Right ventricle myocardium superior (tissue), 1 donor: Measurements from ENCODE around the gene NEU3. TPM values are rescaled to one million over a fixed set of nuclear protein-coding genes. Genes with fewer than 3 reads are reported as not detected.
A peak's percentile ranks its signal among the peaks of the same experiment; 100 is the strongest.
"Not testable (repeated sequence)": the region's sequence is repeated elsewhere in the genome, so short reads cannot be mapped to it uniquely, and the experiment has no call there.

Experiments
- ATAC-seq: fragments of 200-7000 bp; cut with Tn5 transposase; one replicate; pipeline ENCODE4 v1.9.1; 2020; ENCODE audit warnings: mild to moderate bottlenecking; ENCODE audit not compliant: poor library complexity
- DNase-seq: peaks from one replicate; pipeline ENCODE4 v3.0.0-alpha.2; 2020
- intact Hi-C: fragments of 100-400 bp; cut with DNase I; formaldehyde crosslinking; loops from one replicate; pipeline ENCODE4 v1.11.2; 2022
- long read RNA-seq: library from polyadenylated mRNA; unstranded; transcript quantifications from one replicate; pipeline ENCODE4 v2.0.0, GENCODE V29; 2021
- total RNA-seq: library from RNA; stranded (reverse); fragmentation: NEBNext Ultra II Directional; extraction: Animal tissue kit (Norgen Biotek cat#: 25700); gene quantifications from one replicate; pipeline ENCODE4 v1.2.1, GENCODE V29; 2021
- donor health status: DM: no; HTN: yes; CAD: no; lungs with severe emphysema.

The NEU3 gene, protein sequence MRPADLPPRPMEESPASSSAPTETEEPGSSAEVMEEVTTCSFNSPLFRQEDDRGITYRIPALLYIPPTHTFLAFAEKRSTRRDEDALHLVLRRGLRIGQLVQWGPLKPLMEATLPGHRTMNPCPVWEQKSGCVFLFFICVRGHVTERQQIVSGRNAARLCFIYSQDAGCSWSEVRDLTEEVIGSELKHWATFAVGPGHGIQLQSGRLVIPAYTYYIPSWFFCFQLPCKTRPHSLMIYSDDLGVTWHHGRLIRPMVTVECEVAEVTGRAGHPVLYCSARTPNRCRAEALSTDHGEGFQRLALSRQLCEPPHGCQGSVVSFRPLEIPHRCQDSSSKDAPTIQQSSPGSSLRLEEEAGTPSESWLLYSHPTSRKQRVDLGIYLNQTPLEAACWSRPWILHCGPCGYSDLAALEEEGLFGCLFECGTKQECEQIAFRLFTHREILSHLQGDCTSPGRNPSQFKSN
- 3.5 TPM for total RNA-seq
- long read RNA-seq, partial matches to known transcripts = 0 of 1 reads
- long read RNA-seq, other reads (novel, unspliced or antisense) = 1 of 1 reads

DNA sequence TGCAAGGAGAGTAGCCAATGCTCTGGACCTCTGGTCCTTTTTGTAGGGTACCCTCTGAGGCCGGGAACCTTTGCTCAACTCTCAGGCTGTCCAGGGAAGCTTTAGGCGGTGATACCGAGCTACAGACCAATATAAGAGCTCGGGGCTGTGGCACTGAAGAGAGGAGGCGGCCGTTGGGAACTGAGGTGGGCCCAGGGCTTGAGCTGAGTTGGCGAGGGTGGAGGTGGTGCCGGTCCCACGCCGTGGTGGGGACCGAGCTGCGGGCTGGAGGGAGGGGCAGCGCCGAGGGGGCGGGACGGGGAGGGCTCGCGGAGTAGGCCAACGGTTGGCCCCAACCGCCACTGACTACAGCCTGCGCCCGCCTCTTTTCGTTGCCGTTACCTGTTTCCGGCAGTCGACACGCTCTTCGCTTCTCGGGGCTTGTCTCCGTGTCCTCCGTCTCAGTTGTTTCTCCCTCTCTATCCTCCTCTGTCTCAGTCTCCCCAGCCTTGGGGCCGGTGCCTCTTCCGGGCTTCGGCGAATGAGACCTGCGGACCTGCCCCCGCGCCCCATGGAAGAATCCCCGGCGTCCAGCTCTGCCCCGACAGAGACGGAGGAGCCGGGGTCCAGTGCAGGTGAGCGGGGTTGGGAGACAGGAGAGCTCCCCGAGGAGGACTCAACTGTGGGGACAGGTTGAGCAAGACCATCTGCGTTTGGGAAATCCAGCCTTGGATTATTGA, at the start of gene NEU3:
Gene NEU3, plus strand, starts transcription at position 393 of the 719 bp plus-strand sequence. Its CDS starts 128 bp downstream, at position 521.
- DNase-seq (peak; percentile 86), ATAC-seq (peak; percentile 97)
- intact Hi-C loops = no loop called here

DNA sequence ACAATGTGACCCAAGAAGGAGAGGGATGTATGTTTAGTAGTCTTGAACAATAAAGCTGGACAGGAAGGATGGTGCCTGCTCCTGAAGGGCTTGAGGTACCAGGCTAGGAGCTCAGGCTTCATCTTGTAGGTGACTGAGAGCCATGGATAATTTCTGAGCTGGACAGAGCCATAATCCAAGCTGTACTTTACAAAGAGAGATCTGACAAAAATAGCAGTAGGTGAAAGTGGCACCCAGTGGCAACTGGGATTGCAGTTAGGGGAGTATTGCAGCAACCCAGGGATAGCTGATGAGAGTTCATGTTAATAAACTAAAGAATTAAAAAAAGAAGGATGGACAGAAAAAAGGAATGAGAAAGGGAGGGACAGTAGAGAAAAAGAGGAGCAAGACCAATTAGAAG, 47.2 kb upstream of the NEU3 start:
- ATAC-seq = peak; percentile 61
- intact Hi-C loops = no loop called here
- DNase-seq = no peak

DNA sequence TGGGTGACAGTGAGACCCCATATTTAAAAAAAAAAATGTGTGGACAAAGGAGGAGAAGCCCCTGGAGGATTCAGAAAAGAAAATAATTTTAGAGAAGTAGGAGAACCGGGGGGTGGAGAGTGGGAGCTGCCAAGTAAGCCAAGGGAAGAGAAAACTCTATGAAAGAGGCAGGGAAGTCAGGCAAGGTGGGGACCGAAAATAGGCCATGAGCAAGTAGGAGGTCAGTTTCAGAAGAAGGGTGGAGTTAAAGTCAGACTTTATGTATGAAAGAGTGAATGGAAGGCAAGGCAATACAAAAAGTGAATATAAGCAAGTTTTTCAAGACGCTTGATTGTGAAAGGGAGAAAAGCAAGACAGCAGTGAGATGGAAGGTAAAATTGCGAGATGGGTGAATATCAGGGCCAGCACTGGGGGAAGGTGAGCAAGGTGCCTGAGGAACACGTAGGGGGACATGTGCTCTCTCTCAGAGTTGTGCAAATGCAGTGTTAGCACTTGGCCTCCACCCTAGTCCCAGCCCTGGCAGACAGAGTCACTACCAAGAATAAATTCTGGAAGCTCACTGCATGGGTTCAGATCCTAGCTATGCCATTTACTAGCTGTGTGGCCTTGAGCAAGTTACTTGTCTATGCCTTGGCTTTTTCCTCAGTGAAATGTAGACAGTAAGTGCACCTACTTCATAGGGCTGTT, 46.5 kb upstream of the NEU3 start:
- intact Hi-C loops = no loop called here
- DNase-seq (no peak), ATAC-seq (no peak)

DNA sequence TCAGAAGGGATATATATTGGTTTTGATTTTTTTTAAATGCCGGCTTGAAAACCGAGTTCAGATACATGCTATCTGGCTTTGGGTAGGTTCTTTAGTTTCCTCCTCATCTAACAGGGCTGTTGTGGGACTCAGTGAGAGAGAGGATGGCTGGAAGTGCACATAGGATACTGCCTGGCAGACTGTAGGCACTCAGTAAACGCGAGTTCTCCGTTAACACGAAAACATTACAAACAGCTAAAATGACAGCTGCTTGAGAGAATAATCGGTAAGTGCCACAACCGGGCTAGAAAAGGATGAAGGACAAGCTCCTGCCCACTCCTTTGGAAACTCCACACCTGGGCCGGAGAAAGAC, 40.2 kb upstream of the NEU3 start:
- intact Hi-C loops = no loop called here
- no peak for DNase-seq
- ATAC-seq = peak; percentile 24

DNA sequence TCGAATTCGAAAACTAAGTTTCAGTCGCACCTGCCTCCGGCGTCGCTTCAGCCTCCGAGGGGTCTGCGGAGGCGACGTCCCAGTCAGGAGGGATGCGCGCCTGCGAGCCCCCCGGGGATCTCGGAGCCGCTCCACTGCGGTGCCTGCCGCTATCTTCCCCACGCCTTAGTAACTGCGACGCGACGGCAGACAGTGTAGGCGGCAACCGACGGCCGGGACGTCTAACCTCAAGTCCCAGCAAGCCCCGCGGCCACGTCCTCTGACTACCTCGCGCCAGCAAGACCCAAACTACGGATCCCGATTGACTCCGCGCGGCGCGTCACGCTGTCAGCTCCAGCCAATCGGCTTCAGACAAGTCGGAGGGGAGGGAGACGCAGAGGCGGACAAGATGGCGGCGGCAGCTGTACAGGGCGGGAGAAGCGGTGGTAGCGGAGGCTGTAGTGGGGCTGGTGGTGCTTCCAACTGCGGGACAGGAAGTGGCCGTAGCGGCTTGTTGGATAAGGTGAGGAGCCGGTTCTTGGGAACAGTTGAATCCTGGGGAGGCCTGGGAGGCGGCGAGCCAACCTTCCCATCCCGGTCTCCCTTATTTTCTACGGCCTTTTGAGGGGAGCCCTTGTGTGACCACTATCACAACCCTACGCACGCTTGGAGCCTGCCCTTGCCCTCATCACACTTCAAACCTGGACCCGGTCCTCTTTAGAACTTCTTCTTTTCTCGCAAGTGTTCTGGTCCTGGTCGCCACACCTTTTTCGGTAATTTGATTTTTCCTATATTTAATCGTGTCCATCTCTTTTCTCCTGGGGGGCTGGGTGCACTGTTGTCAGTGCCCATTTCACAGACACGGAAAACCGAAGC, 39.6 kb upstream of the NEU3 start, which contains the start of the genes SPCS2 and XRRA1:
Gene SPCS2, plus strand, starts transcription at position 369 of the 855 bp plus-strand sequence. Its CDS starts 20 bp downstream, at position 389.
Gene XRRA1, minus strand, starts transcription at position 194 of the 855 bp plus-strand sequence. CDS start 8,213 bp downstream, outside the sequence.
- intact Hi-C loops = no loop called here
- ATAC-seq = peak; percentile 100
- DNase-seq = peak; percentile 100

DNA sequence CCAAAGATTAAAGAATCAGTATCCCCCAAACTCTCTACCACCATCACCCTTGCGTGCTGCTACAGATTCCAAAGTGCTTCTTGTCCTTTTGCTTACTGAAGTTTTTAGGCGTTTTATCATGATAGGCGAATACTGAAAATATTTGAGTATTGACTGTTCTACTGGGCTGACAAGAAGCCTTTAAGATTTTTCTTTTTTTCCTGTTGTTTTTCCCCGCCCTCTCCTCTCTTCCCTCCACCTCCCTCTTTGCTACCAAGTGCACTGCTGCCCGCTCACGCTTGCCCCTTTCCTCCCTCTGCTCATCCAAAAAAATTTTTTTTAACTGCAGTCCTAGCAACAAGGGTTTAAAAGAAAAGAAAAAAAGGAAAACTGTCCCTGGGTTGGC, 39.0 kb upstream of the NEU3 start:
- intact Hi-C loops = no loop called here
- ATAC-seq (peak; percentile 8), DNase-seq (no peak)

DNA sequence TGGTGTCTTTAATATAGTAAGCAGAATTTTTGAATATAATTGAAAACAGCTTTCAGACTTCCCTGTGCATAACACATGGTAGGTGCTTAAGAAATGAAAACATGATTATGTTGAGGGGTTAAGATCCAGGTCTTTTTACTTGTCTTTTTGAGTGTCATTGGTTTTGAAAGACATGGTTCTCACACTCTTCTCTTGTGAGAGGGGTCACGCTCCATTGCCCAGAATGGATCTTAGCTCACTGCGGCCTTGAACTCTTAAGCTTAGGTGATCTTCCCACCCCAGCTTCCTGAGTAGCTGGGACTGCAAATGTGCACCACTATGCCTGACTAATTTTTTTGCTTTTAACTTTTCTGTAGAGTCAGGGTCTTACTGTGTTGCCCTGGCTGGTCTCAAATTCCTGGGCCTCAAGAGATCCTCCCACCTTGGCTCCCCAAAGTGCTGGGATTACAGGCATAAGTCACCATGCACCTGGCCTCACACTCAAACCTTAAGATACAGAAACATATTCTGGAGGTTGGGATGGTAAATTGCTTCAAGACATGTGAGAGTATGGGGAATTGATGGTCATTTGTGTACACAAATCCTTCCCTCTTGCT, 38.3 kb upstream of the NEU3 start:
- ATAC-seq = no peak
- intact Hi-C loops = no loop called here
- no peak for DNase-seq

DNA sequence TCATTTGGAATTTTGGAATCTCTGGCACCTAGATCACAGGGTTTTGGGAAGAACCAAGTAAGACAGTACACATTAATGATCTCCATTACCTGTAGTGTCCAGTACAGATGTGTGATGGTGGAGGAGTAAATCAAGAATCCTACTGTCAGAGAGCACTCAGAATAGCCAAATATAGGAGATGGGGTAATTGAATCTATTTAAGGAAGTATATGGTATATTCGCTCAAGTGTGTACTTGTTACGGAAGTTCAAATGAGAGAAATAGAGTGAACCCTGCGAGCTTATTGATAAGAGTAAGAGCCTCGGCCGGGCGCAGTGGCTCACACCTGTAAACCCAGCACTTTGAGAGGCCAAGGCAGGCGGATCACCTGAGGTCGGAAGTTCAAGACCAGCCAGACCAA, 37.5 kb upstream of the NEU3 start:
- intact Hi-C loops = no loop called here
- ATAC-seq = no peak

DNA sequence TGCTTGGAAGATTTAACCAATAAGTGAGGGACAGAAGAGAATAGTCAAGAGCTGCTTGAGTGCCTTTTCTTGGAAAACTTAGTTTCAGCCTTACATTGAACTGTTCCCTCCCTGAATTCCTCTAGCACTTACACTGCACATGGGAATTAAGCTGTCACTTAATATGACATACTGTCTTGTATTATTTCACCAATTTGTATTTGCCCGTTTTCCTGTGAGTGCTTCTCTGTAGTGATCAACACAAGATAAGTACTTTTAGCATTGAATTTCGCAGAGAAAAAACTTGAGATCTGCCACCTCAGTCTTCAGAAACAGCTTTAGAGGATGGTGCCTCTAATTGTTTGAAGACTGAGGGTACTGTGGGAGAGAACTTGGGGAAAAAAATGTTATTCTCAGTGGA, 36.0 kb upstream of the NEU3 start:
- ATAC-seq (no peak), DNase-seq (no peak)
- intact Hi-C loops = no loop called here

More for the DNA sequence above, 37.5 kb upstream of the NEU3 start:
- DNase-seq = no peak

DNA sequence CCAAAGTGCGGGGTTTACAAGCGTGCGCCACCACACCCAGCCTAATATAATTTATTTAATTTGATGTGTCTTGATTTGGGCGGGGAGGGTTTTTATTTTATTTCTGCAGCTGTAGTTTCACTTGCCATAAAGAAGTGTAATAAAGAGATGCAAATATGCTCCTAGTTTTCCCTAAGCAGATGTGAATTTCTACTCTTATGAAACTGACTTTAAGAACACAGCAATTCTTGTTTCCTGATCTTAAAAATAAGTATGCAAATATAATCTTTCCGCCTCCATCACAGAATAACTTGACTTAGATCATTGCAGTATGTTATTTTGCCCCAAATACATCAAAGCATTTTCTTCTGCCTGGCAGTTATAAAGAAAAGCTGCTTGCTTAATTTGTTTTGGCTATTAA, 35.3 kb upstream of the NEU3 start:
- intact Hi-C loops = no loop called here
- no peak for DNase-seq
- no peak for ATAC-seq

DNA sequence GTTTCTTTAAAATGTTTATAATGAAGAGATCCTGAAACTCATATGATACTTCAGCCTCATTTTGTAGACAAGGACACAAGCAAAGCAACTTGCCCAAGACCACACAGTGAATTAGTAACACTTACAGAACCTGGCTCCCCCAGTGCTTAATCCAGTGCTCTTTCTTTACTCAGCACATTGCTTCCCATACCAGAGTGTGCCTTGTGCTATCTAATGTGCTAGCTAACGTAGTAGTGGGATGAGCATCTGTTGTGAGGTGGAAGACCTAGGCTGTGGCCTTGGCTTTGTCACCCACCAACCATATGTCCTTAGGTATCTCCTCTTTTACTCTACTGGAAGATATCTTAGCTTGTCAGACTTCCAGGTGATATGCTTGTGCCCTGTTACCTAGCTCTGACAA, 34.5 kb upstream of the NEU3 start:
- intact Hi-C loops = no loop called here
- DNase-seq (no peak), ATAC-seq (no peak)

DNA sequence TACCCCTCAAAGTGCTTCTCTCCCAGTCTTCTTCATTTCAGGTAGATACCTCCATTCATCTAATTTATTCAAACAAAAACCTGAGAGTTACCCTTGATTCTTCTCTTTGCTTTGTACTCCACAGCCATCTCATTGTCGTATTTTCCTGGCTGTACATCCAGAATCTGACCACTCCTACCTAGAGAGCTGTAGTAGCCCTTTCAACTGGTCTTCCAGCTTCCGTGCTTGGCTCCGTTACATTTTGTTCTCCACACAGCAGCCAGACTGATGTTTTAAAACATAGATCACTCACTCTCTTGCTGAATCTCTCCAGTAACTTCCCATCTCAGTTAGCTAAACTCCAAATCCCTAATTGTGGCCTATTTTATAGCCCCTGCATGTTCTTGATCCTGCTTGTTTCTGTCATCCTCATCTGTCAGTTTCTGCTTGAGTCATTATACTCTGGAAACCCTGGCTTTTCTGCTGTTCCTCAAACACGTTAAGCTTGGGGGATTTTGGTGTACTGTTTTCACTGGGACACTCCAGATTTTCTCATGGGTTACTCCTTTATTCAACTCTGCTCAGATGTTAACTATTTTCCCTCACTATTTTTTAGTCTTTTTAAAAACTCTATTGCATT, 32.2 kb upstream of the NEU3 start:
- intact Hi-C loops = no loop called here
- ATAC-seq = peak; percentile 72
- no peak for DNase-seq

DNA sequence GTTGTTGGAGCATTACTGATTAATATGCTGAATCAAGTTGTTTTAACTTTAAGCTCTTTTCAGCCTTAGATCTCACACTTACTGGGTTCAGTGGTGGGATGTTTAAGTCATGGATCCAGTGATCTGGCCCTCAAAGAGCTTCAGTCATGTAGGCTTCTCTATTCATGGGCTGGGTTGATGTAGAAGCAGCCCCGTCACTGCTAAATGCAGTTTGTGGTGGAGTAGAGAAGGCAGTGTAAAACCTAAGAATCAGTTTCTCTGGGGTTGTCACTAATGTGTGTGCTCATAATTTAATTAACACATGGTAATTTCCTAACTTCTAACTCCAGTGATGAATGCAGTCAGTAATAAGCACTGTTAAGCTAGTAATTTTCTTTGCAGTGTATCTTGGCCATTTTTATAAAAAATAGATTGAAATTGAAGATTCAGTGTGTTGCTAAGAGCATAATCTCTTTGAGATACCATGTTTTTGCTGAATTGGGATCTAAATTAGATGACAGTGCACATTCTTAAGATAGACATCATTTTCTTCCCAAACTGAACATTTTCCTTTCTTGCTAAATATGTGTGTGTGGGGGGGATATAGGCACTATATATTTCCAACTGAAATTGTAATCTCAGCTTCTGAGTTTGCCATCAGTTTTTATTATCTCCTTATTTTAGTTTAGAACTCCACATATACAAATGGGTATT, 30.6 kb upstream of the NEU3 start:
- ATAC-seq (no peak), DNase-seq (no peak)
- intact Hi-C loops = no loop called here

DNA sequence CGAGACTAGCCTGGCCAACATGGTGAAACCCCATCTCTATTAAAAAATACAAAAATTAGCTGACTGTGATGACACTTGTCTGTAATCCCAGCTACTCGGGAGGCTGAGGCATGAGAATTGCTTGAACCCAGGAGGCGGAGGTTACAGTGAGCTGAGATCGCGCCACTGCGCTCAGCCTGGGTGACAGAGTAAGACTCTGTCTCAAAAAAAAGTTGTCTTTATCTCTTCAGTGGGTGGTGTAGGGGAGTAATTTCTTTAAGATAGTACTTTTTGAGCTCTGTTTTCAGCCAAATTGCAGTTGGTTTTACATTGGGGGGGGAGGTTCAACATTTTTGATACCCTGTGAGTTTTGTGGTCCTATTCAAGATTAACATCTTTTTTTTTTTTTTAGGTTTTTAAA, 28.6 kb upstream of the NEU3 start:
- intact Hi-C loops = not testable (repeated sequence)

DNA sequence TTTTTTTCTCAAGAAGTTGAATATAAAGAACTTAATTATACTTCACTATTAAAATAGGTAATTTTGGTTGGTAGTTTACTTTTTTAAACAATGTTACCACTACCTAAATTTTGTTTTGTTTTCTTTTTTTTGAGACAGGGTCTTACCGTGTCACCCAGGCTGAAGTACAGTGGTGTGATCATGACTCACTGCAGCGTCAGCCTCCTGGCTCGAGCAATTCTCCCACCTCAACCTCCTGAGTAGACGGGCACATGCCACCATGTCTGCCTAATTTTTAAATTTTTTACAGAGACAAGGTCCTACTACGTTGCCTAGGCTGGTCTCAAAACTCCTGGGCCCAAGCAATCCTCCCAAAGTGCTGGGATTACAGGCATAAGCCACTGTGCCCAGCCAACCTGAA, 22.1 kb upstream of the NEU3 start:
- ATAC-seq (no peak), DNase-seq (no peak)
- intact Hi-C loops = no loop called here

More for the DNA sequence above, 28.6 kb upstream of the NEU3 start:
- not testable (repeated sequence) for ATAC-seq, DNase-seq

DNA sequence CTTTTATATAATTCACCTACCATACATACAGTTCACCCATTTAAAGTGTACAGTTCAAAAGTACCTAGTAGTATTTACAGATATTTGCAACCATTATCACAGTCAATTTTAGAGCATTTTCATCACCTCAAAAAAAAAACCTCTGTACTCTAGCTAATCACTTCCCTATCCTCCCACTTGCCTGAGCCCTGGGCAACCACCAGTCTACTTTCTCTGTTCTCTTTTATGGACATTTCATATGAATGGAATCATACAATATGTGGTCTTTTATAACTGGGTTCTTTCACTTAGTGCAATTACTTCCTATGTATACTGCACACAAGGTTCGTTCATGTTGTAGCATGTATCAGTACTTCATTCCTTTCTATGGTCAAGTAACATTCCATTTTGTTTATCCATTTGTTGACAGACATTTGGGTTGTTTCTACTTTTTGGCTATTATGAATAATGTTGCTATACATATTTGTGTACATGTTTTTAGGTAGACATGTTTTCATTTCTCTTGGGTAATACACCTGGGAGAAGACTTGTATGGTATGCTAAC, 17.8 kb upstream of the NEU3 start:
- no peak for DNase-seq
- ATAC-seq = no peak
- intact Hi-C loops = no loop called here

DNA sequence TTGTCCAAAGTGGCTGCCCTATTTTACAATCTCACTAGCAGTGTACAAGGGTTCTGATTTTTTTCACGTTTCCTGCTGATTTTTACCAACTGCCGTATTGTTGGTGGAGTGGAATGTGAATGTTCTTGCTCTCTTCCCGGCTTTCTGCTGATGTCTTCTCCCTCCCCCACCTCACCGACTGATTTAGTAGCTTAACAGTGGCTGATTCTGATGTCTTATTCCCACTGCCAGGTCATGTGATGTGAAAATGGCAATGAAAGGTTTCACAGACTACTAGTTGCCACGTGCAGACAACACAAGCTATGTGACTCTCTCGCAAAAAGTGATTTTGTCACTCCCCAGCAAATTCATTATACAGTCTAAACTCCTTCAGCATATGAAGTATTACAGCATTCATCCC, 17.3 kb upstream of the NEU3 start:
- intact Hi-C loops = no loop called here
- DNase-seq (no peak), ATAC-seq (no peak)
